Measurements from ENCODE around the gene UBE2Q1. TPM values are rescaled to one million over a fixed set of nuclear protein-coding genes. Genes with fewer than 3 reads are reported as not detected.

UBE2Q1 gene
- total RNA-seq, 1 experiment from 2014 or later, result 70.9 TPM

DNA sequence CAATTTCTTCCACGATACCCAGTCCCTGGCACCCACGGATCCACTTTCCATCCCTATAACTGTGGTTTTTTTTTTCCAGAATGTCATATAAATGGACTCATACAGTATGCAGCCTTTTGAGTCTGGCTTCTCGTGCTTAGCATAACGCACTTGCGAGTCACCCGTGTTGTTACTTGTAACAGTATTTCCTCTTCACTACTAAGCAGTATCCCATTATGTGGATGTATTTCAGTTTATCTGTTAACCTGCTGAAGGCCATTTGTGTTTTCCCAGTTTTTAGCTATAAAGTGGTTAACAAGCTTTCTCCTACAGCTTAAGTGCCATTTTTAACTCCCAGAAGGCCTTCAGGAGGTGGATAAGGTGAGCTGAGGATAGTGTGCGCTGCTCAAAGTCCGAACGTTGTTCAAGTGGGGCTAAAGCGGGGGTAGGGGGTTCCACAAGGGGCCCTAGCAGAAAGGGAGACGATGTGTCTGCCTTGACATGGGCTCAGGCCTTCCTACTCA, 48.7 kb upstream of the UBE2Q1 start:
- peak; percentile 21 for ATAC-seq
- intact Hi-C loops (cut with micrococcal nuclease), result no loop called here

GRCh38 chr1:154605534-154605933, 47.1 kb upstream of the UBE2Q1 start:
- no peak overlapping the region for H3K27ac ChIP-seq (ENCODE audit: low read depth, low read length)
- H3K9me3 ChIP-seq (ENCODE audit: control insufficient read depth in 1 of 2, insufficient read depth in 1 of 2, low read depth in 1 of 2, low read length in 2 of 2), result no peaks in the 10 kb centered on the region
- no peak overlapping the region for H3K4me2 ChIP-seq (ENCODE audit: low read length)
- no peaks in the 10 kb centered on the region for H3K27me3 ChIP-seq (ENCODE audit: insufficient read depth, low read length)
- ATAC-seq, result no peak
- peaks cover 3% of the 10 kb centered on the region; the same call in 1 of the 2 replicates for H4K20me1 ChIP-seq (ENCODE audit: insufficient read depth)
- ChIA-PET RAD21 (ENCODE audit: low non-redundant PET in 1 of 2, low total read pairs in 2 of 2, uncharacterized antibody in 2 of 2, unreplicated experiment in 2 of 2) (no interaction called here), CTCF (no interaction called here), POLR2A (interaction anchor here (1.1 kb wide), 1 partner anchor 10 kb away, joined by 4 read pairs; no protein-coding TSS in a partner anchor)
- no peaks in the 10 kb centered on the region for H3K9me2 ChIP-seq (ENCODE audit: insufficient read depth)
- H2AFZ ChIP-seq (ENCODE audit: low read depth, low read length, poor library complexity, severe bottlenecking), result no peak overlapping the region
- DNase-seq (ENCODE audit: low read depth, low spot score), result no peak
- H3K36me3 ChIP-seq (ENCODE audit: control insufficient read depth in 1 of 2, insufficient read depth in 2 of 2, low read length in 2 of 2), result peaks cover 16 to 20% of the 10 kb centered on the region in 2 experiments; a peak in 3 of 4 replicates
- H3K4me1 ChIP-seq (ENCODE audit: control insufficient read depth in 1 of 2, insufficient read depth in 2 of 2, low read length in 2 of 2), result peaks cover 17 to 31% of the 10 kb centered on the region in 2 experiments
- intact Hi-C loops (cut with micrococcal nuclease), result no loop called here
- H3K79me2 ChIP-seq (ENCODE audit: insufficient read depth, low read length), result peaks cover 99% of the 10 kb centered on the region
- no peak overlapping the region for H3K4me3 ChIP-seq (replicated peaks in 1 of 2; ENCODE audit: low read depth in 1 of 2, low read length in 2 of 2)
- BruUV-seq (replicated peaks), result no TSS peak
- no peak overlapping the region for H3K9ac ChIP-seq (ENCODE audit: low read length)
- TF ChIP-seq EGR1 (IDR thresholded peaks at IDR 0.05; ENCODE audit: low read depth) (no peak), POLR2AphosphoS5 (IDR thresholded peaks at IDR 0.05; ENCODE audit: low read depth, low read length) (no peak), ZFX (IDR thresholded peaks at IDR 0.05) (no peak)
- TF ChIP-seq, protein P1, sequence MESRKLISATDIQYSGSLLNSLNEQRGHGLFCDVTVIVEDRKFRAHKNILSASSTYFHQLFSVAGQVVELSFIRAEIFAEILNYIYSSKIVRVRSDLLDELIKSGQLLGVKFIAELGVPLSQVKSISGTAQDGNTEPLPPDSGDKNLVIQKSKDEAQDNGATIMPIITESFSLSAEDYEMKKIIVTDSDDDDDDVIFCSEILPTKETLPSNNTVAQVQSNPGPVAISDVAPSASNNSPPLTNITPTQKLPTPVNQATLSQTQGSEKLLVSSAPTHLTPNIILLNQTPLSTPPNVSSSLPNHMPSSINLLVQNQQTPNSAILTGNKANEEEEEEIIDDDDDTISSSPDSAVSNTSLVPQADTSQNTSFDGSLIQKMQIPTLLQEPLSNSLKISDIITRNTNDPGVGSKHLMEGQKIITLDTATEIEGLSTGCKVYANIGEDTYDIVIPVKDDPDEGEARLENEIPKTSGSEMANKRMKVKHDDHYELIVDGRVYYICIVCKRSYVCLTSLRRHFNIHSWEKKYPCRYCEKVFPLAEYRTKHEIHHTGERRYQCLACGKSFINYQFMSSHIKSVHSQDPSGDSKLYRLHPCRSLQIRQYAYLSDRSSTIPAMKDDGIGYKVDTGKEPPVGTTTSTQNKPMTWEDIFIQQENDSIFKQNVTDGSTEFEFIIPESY (IDR thresholded peaks at IDR 0.05; ENCODE audit: extremely low read depth, insufficient replicate concordance, low read length), result no peak
- TF ChIP-seq, protein P2, sequence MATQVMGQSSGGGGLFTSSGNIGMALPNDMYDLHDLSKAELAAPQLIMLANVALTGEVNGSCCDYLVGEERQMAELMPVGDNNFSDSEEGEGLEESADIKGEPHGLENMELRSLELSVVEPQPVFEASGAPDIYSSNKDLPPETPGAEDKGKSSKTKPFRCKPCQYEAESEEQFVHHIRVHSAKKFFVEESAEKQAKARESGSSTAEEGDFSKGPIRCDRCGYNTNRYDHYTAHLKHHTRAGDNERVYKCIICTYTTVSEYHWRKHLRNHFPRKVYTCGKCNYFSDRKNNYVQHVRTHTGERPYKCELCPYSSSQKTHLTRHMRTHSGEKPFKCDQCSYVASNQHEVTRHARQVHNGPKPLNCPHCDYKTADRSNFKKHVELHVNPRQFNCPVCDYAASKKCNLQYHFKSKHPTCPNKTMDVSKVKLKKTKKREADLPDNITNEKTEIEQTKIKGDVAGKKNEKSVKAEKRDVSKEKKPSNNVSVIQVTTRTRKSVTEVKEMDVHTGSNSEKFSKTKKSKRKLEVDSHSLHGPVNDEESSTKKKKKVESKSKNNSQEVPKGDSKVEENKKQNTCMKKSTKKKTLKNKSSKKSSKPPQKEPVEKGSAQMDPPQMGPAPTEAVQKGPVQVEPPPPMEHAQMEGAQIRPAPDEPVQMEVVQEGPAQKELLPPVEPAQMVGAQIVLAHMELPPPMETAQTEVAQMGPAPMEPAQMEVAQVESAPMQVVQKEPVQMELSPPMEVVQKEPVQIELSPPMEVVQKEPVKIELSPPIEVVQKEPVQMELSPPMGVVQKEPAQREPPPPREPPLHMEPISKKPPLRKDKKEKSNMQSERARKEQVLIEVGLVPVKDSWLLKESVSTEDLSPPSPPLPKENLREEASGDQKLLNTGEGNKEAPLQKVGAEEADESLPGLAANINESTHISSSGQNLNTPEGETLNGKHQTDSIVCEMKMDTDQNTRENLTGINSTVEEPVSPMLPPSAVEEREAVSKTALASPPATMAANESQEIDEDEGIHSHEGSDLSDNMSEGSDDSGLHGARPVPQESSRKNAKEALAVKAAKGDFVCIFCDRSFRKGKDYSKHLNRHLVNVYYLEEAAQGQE (IDR thresholded peaks at IDR 0.05; ENCODE audit: low read depth), result no peak

More for the DNA sequence above, 48.7 kb upstream of the UBE2Q1 start:
- H3K79me2 ChIP-seq (ENCODE audit: insufficient read depth, low read length), result peaks cover 99% of the 10 kb centered on the region
- H3K36me3 ChIP-seq (ENCODE audit: control insufficient read depth in 1 of 2, insufficient read depth in 2 of 2, low read length in 2 of 2), result peaks cover under 1 to 4% of the 10 kb centered on the region in 2 experiments; a peak in 3 of 4 replicates
- H4K20me1 ChIP-seq (ENCODE audit: insufficient read depth), result peaks cover 7% of the 10 kb centered on the region; the same call in 1 of the 2 replicates
- no peaks in the 10 kb centered on the region for H3K9me3 ChIP-seq (ENCODE audit: control insufficient read depth in 1 of 2, insufficient read depth in 1 of 2, low read depth in 1 of 2, low read length in 2 of 2)
- TSS peak; percentile 83 for BruUV-seq (replicated peaks)
- peak overlapping the region; percentile 88 to 97 for H3K4me3 ChIP-seq (replicated peaks in 1 of 2; ENCODE audit: low read depth in 1 of 2, low read length in 2 of 2)
- H3K27me3 ChIP-seq (ENCODE audit: insufficient read depth, low read length), result no peaks in the 10 kb centered on the region
- DNase-seq (ENCODE audit: low read depth, low spot score), result no peak
- POLR2A ChIA-PET, result no interaction called here
- peak overlapping the region; percentile 87 for H3K4me2 ChIP-seq (ENCODE audit: low read length)
- RAD21 ChIA-PET (ENCODE audit: low non-redundant PET in 1 of 2, low total read pairs in 2 of 2, uncharacterized antibody in 2 of 2, unreplicated experiment in 2 of 2), result no interaction called here
- peak overlapping the region; percentile 99 for H3K9ac ChIP-seq (ENCODE audit: low read length)
- CTCF ChIA-PET, result no interaction called here
- H3K4me1 ChIP-seq (ENCODE audit: control insufficient read depth in 1 of 2, insufficient read depth in 2 of 2, low read length in 2 of 2), result peaks cover 17 to 31% of the 10 kb centered on the region in 2 experiments
- peak overlapping the region; percentile 88 for H3K27ac ChIP-seq (ENCODE audit: low read depth, low read length)
- H3K9me2 ChIP-seq (ENCODE audit: insufficient read depth), result no peaks in the 10 kb centered on the region
- H2AFZ ChIP-seq (ENCODE audit: low read depth, low read length, poor library complexity, severe bottlenecking), result no peak overlapping the region
- TF ChIP-seq ZNF274 (IDR thresholded peaks at IDR 0.05; ENCODE audit: low read depth, low read length) (no peak), EZH2 (IDR thresholded peaks at IDR 0.05) (no peak)
- TF ChIP-seq, protein P2 (IDR thresholded peaks at IDR 0.05; ENCODE audit: low read depth), result no peak
